AG09319 (cell line): ENCODE measurements around the gene SH3TC2.

Experiments
- DNase-seq: peaks from one replicate; pipeline ENCODE4 v3.0.0-alpha.2; 2010; ENCODE audit warnings: low read depth; ENCODE audit errors: extremely low read depth
- CTCF ChIP-seq: IDR thresholded peaks from 2 replicates; pipeline ENCODE4 v1.5.1; 2011; ENCODE audit warnings: low read depth, mild to moderate bottlenecking, inconsistent platforms, low read length, moderate library complexity

The SH3TC2 gene

DNA sequence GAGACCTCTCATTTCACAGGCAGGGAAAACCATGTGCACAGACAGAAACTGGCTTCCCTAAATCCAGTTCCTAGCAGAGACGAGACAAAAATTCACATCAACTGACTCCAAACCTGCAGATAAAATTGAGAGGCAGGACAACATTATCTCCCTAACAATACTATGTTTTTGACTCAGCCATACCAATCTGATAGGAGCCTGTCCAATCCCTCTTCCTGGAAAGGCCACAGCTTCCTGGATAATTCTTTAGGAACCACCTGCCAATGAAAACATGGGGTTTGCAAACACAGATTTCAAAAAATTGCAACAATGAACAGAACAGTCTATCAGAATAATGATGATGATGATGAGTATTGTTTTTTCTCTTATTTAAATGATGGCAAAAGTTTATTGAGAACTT is 22.4 kb downstream of the SH3TC2 start:
- no peak for TF ChIP-seq CTCF
- DNase-seq = no peak

DNA sequence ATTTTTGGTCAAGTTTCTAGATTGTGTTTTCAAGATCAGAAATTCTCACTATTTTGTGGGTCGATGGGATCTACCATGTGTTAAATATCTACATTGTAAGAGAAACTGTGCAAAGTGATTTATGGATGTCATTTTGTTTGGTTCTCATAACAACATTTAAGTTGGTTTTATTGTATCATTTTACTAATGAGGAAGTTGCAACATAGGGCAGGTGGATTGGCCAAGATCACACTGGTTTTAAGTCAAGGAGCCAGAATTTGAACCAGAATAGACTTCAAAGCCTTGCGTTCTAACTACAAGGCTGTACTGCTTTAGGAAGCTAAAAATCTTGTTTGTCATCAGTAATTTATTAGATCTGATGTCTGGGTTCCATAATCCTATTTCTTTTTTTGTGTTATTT is 23.4 kb downstream of the SH3TC2 start:
- no peak for DNase-seq
- TF ChIP-seq CTCF = no peak

DNA sequence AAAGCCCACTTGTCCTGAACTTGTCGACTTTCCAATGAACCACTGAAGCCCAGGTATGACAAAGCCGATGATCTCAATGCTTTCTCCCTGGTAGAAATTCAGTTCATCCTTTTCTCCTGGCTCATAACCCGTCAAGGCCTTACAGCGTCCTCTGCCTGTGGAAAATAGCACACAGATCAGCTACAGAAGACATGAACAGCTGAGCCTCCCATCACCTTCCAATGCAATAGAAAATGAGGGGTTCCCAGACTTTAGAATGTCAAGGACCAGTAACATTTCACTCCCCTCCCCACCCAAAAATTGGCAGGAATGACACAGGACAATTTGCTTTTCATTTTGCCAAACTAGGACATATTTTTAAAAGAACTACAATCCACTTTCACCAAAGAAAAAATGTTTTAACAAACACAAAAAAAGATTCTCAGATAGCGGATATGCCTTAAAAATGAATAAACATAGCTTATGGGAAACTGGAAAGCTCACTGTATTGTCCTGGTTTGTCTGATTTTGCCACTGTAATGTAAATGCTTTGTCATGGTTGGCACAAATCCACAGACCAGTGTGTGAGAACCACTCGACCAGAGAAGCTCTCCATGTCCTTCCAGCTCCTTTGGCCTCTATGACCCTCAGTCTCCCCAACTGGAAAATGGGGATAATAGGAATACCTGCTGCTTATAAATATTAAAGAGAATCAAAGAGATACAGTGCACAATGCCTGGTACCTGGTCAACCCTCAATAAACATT is 24.4 kb downstream of the SH3TC2 start:
- TF ChIP-seq CTCF = no peak
- DNase-seq = no peak

- no peak for TF ChIP-seq CTCF
- no peak for DNase-seq
Measured at GRCh38 chr5:149037817-149038216, 25.0 kb downstream of the SH3TC2 start.

DNA sequence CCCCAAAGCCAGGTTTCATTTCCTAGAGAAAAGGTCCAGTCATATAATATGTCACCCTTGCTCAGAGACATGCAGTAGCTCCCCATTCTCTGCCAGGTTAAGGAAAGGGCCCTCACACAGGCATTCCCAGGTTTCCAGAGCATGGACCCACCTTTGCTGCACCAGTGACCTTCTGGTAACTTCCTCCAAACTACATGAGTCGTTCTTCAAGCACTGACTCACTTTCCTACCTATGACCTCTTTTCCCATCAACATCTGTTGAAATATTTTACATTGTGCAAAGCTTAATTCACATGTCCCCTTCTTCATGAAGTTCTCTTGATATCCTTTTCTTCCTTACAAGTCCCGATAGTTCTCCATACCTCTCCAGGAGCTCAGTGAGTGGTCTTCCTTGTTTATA is 25.9 kb downstream of the SH3TC2 start:
- no peak for DNase-seq
- TF ChIP-seq CTCF = no peak

DNA sequence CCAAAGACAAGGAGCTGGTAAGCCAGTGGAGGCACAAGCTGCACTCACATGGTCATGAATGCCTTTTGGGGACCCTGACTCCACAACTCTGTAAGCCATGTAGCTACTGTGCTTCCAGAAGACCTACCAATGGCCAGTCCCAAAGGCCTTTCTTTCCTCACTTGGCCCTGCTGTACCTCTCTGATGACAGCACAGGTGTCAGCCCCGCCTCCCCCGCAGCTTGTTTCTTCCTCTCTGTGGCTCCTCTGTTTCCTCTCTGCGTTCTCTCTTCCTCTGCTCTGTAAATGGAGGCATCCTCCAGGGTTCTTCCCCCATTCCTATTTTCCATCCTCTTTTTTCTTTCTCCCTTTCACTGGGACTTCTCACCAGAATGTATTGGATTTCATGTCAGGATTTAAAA is 26.7 kb downstream of the SH3TC2 start:
- no peak for DNase-seq
- TF ChIP-seq CTCF = no peak

DNA sequence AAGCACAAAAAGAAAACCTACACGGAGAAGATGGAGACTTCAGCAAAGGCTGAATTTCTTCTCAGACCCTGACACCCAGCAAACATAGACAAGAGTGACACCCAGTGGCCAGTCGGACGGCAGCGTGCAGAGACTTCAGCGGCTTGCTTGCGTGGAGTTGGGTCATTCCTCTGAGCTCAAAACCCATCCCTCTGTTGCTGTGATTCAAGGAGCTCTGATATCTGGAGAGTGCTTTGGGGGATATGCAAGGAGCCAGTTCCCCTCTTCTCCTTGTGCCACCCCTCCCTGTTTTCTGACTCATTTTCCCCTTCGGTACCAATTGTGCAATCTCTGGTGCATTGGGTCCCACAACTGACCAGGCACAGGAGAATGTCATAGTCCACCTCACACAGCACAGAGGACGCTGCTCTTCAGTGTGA is 27.5 kb downstream of the SH3TC2 start:
- peak; percentile 49 for DNase-seq
- TF ChIP-seq CTCF = peak; percentile 97
